Right ventricle myocardium inferior (tissue), 1 donor: ENCODE data around the gene CCDC197. TPM values are rescaled to one million over a fixed set of nuclear protein-coding genes. Genes with fewer than 3 reads are reported as not detected.

Experiments used
- ATAC-seq: fragments of 200-7000 bp; cut with Tn5 transposase; one replicate; pipeline ENCODE4 v1.9.1; 2020; ENCODE audit warnings: mild to moderate bottlenecking, moderate library complexity
- DNase-seq: peaks from one replicate; pipeline ENCODE4 v3.0.0; 2021; ENCODE audit errors: missing footprints
- intact Hi-C: fragments of 100-400 bp; cut with DNase I; formaldehyde crosslinking; loops from one replicate; pipeline ENCODE4 v1.11.0; 2022
- total RNA-seq: library from RNA; stranded (reverse); fragmentation: NEBNext Ultra II Directional; extraction: Animal tissue kit (Norgen Biotek cat#: 25700); gene quantifications from one replicate; pipeline ENCODE4 v1.2.1, GENCODE V29; 2021
- donor health status: DM: no; HTN: yes; CAD: no; lungs with severe emphysema.

CCDC197 gene
- total RNA-seq, 1 donor from 2014 or later = 0.84 TPM

GRCh38 chr14:93991649-93992048 is 5.5 kb upstream of the CCDC197 start:
- DNase-seq (no peak), ATAC-seq (no peak)
- intact Hi-C loops = no loop called here

GRCh38 chr14:93993382-93993781 is 3.7 kb upstream of the CCDC197 start:
- no peak for DNase-seq
- ATAC-seq = no peak
- intact Hi-C loops = no loop called here

GRCh38 chr14:93994919-93995682 is 2.0 kb upstream of the CCDC197 start:
- ATAC-seq (peak; percentile 41), DNase-seq (peak; percentile 80)
- intact Hi-C loops = loop anchor here (5.0 kb wide), 1 partner anchor 38 kb away; no protein-coding TSS in a partner anchor

- intact Hi-C loops = loop anchor here (5.0 kb wide), 1 partner anchor 39 kb away; no protein-coding TSS in a partner anchor
- ATAC-seq (no peak), DNase-seq (no peak)
These were observed 888 bp upstream of the CCDC197 start for GRCh38 chr14:93996130-93996695.

- DNase-seq (peak; percentile 42), ATAC-seq (no peak)
- intact Hi-C loops = loop anchor here (5.0 kb wide), 1 partner anchor 41 kb away; no protein-coding TSS in a partner anchor
These were observed 1.1 kb downstream of the CCDC197 start for GRCh38 chr14:93997916-93998870.

- DNase-seq (peak; percentile 26), ATAC-seq (no peak)
- intact Hi-C loops = loop anchor here (5.0 kb wide), 1 partner anchor 42 kb away; no protein-coding TSS in a partner anchor
These were observed 1.8 kb downstream of the CCDC197 start for GRCh38 chr14:93998871-93999403.

GRCh38 chr14:93999573-93999972 is 2.5 kb downstream of the CCDC197 start:
- intact Hi-C loops = loop anchor here (5.0 kb wide), 1 partner anchor 42 kb away; no protein-coding TSS in a partner anchor
- DNase-seq (peak; percentile 46), ATAC-seq (no peak)

GRCh38 chr14:94000267-94000666 is 3.2 kb downstream of the CCDC197 start:
- intact Hi-C loops = loop anchor here (2.0 kb wide), 1 partner anchor 61 kb away; no protein-coding TSS in a partner anchor
- ATAC-seq (no peak), DNase-seq (peak; percentile 61)

GRCh38 chr14:94001016-94001415 is 3.9 kb downstream of the CCDC197 start:
- intact Hi-C loops = loop anchor here (2.0 kb wide), 1 partner anchor 62 kb away; no protein-coding TSS in a partner anchor
- peak; percentile 53 for DNase-seq
- ATAC-seq = no peak

- intact Hi-C loops = loop anchor here (2.0 kb wide), 1 partner anchor 63 kb away; no protein-coding TSS in a partner anchor
- peak; percentile 79 for ATAC-seq
- DNase-seq = peak; percentile 70
These were observed 4.6 kb downstream of the CCDC197 start for GRCh38 chr14:94001501-94002396.

- DNase-seq (no peak), ATAC-seq (no peak)
- intact Hi-C loops = no loop called here
These were observed 6.3 kb downstream of the CCDC197 start for GRCh38 chr14:94003397-94003796.

GRCh38 chr14:94004015-94004414 is 6.9 kb downstream of the CCDC197 start:
- ATAC-seq (no peak), DNase-seq (peak; percentile 39)
- intact Hi-C loops = no loop called here

- peak; percentile 20 for DNase-seq
- ATAC-seq = no peak
- intact Hi-C loops = no loop called here
These were observed 8.4 kb downstream of the CCDC197 start for GRCh38 chr14:94005324-94006073.

- intact Hi-C loops = no loop called here
- DNase-seq (peak; percentile 32), ATAC-seq (no peak)
These were observed 11.1 kb downstream of the CCDC197 start for GRCh38 chr14:94008234-94008633.

- ATAC-seq (no peak), DNase-seq (no peak)
- intact Hi-C loops = no loop called here
These were observed 12.7 kb downstream of the CCDC197 start for GRCh38 chr14:94009767-94010166.

GRCh38 chr14:94010625-94011024 is 13.5 kb downstream of the CCDC197 start:
- intact Hi-C loops = no loop called here
- DNase-seq (no peak), ATAC-seq (no peak)

GRCh38 chr14:94011795-94012194 is 14.7 kb downstream of the CCDC197 start:
- DNase-seq = no peak
- ATAC-seq = no peak
- intact Hi-C loops = no loop called here
